Panc1 (cell line): ENCODE data around the gene PIP5K1C. TPM values are rescaled to one million over a fixed set of nuclear protein-coding genes. Genes with fewer than 3 reads are reported as not detected.
A peak's percentile ranks its signal among the peaks of the same experiment; 100 is the strongest.

Source experiments
- ATAC-seq: fragments of 200-7000 bp; cut with Tn5 transposase; 2 replicates; pipeline ENCODE4 v1.9.1; 2020; ENCODE audit warnings: mild to moderate bottlenecking, moderate library complexity
- BruUV-seq: library from RNA; stranded (reverse); fragments of 400-500 nt; replicated peaks from 2 replicates; lab custom pipeline; 2021; lab: Mats Ljungman, UMichigan
- CTCF ChIA-PET: fragments of 300-600 bp; sonication (Branson Sonifier 250); formaldehyde crosslinking; loops from one replicate; lab custom pipeline; 2022; ENCODE audit warnings: antibody characterized with exemption; lab: Charles Lee
- POLR2A ChIA-PET: fragments of 300-600 bp; sonication (Branson Sonifier 250); formaldehyde crosslinking; loops from one replicate; lab custom pipeline; 2022; ENCODE audit warnings: antibody characterized with exemption; lab: Charles Lee
- DNase-seq: peaks from one replicate; pipeline ENCODE4 v3.0.0-alpha.2; 2010; ENCODE audit warnings: low read depth, low spot score
- H3K27ac ChIP-seq: 2 replicates; pipeline ENCODE4 v1.5.1; 2011; ENCODE audit warnings: mild to moderate bottlenecking, low read length, inconsistent platforms
- H3K27me3 ChIP-seq: fragments of 200-500 bp; sonication (Bioruptor generic); 2 replicates; pipeline ENCODE4 v1.6.0; 2014; ENCODE audit warnings: low read length, inconsistent platforms; ENCODE audit not compliant: control insufficient read depth, insufficient read depth
- H3K36me3 ChIP-seq: fragments of 200-500 bp; sonication (Bioruptor generic); 2 replicates; pipeline ENCODE4 v1.5.1; 2014; ENCODE audit warnings: inconsistent platforms, mild to moderate bottlenecking, low read length, moderate library complexity; ENCODE audit not compliant: control insufficient read depth, insufficient read depth
- H3K4me1 ChIP-seq: 2 replicates; pipeline ENCODE4 v1.5.1; 2011; ENCODE audit warnings: inconsistent platforms, mild to moderate bottlenecking, low read length, moderate library complexity; ENCODE audit not compliant: control insufficient read depth, insufficient read depth
- H3K4me3 ChIP-seq, 2 experiments: 2 replicates each; pipeline ENCODE4 v1.5.1; 2011 to 2012; ENCODE audit warnings: low read depth in 2 of 2, low read length in 2 of 2, mild to moderate bottlenecking in 2 of 2, inconsistent platforms in 1 of 2, moderate library complexity in 1 of 2
- H3K9me3 ChIP-seq: fragments of 200-500 bp; sonication (Bioruptor generic); 2 replicates; pipeline ENCODE4 v1.5.1; 2014; ENCODE audit warnings: low read depth, mild to moderate bottlenecking, inconsistent platforms, low read length, moderate library complexity; ENCODE audit not compliant: control insufficient read depth, insufficient read depth
- POLR2AphosphoS5 ChIP-seq: IDR thresholded peaks from 2 replicates; pipeline ENCODE4 v1.6.1; 2012; ENCODE audit warnings: mild to moderate bottlenecking, low read depth, low read length, moderate library complexity
- SIN3A ChIP-seq: IDR thresholded peaks from 2 replicates; pipeline ENCODE4 v1.6.1; 2012; ENCODE audit warnings: low read depth, mild to moderate bottlenecking, low read length, moderate library complexity, borderline replicate concordance; ENCODE audit not compliant: insufficient read depth
- TCF7L2 ChIP-seq: IDR thresholded peaks from 2 replicates; pipeline ENCODE4 v1.6.1; 2011; ENCODE audit warnings: mild to moderate bottlenecking, low read depth, low read length, inconsistent platforms
- in situ Hi-C: cut with HindIII; loops from 2 replicates; pipeline ENCODE4 v1.10.0; 2016; ENCODE audit warnings: low sequenced_read_pairs, low pct_unique_long_range_greater_than_20kb
- intact Hi-C: fragments of 100-400 bp; cut with micrococcal nuclease; formaldehyde crosslinking; loops from one replicate; pipeline ENCODE4 v1.10.0; 2022; ENCODE audit not compliant: unreplicated experiment
- total RNA-seq: library from RNA; stranded (reverse); gene quantifications from one replicate; pipeline ENCODE4 v1.2.1, GENCODE V29; 2021; ENCODE audit not compliant: unreplicated experiment
- TF ChIP-seq, protein P1 (sequence below), 2 experiments: IDR thresholded peaks; 2 replicates each; pipeline ENCODE4 v1.6.1; 2011 to 2012; ENCODE audit warnings: low read depth in 2 of 2, control low read depth in 1 of 2, low read length in 1 of 2, mild to moderate bottlenecking in 1 of 2, moderate library complexity in 1 of 2; ENCODE audit not compliant: insufficient read depth in 1 of 2
- TF ChIP-seq, protein P2 (sequence below): fragments of 450-650 bp; IDR thresholded peaks from 2 replicates; pipeline ENCODE4 v1.5.1; 2017; ENCODE audit warnings: mild to moderate bottlenecking

Gene PIP5K1C
- total RNA-seq, 1 experiment from 2014 or later: 30.6 TPM

DNA sequence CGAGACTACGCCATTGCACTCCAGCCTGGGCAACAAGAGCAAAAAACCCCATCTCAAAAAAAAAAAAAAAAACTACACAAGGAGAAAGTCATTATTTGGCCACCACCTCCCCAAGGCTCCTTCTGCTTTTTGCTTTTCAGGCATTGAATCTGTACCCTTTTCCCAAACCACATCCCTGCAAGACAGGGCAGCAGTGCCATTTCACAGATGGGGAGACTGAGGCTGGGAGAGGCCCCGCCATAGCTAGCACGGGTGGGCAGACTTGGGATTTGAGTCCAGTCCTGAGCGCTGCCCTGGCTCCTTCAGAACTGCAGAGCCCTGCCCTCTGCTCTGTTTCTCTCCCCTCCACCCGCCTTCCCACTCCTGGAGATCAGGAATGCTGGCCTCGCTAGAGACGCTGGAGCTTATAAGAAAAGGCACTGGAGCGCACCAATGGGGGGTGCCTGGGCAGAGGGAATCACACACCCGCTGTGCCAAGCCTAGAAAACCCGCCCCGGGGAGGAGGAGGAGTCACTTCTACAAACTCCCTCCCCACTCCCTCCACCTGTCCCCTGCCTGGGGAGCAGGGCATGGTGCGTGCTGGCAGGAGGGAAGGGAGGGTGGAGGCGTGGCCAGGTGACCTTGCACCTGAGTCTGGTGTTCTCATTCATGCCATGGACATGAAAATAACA, 25.5 kb upstream of the PIP5K1C start:
- Histone ChIP-seq H3K4me1 (peaks cover 3% of the 10 kb centered on the region), H3K36me3 (no peaks in the 10 kb centered on the region), H3K4me3 (no peak overlapping the region), H3K9me3 (no peaks in the 10 kb centered on the region), H3K27ac (no peak overlapping the region), H3K27me3 (no peaks in the 10 kb centered on the region)
- intact Hi-C loops: no loop called here
- TF ChIP-seq, protein P1, sequence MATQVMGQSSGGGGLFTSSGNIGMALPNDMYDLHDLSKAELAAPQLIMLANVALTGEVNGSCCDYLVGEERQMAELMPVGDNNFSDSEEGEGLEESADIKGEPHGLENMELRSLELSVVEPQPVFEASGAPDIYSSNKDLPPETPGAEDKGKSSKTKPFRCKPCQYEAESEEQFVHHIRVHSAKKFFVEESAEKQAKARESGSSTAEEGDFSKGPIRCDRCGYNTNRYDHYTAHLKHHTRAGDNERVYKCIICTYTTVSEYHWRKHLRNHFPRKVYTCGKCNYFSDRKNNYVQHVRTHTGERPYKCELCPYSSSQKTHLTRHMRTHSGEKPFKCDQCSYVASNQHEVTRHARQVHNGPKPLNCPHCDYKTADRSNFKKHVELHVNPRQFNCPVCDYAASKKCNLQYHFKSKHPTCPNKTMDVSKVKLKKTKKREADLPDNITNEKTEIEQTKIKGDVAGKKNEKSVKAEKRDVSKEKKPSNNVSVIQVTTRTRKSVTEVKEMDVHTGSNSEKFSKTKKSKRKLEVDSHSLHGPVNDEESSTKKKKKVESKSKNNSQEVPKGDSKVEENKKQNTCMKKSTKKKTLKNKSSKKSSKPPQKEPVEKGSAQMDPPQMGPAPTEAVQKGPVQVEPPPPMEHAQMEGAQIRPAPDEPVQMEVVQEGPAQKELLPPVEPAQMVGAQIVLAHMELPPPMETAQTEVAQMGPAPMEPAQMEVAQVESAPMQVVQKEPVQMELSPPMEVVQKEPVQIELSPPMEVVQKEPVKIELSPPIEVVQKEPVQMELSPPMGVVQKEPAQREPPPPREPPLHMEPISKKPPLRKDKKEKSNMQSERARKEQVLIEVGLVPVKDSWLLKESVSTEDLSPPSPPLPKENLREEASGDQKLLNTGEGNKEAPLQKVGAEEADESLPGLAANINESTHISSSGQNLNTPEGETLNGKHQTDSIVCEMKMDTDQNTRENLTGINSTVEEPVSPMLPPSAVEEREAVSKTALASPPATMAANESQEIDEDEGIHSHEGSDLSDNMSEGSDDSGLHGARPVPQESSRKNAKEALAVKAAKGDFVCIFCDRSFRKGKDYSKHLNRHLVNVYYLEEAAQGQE (IDR thresholded peaks at IDR 0.05; ENCODE audit: insufficient read depth in 1 of 2, low read depth in 2 of 2, low read length in 1 of 2): no peak
- TF ChIP-seq TCF7L2 (no peak), POLR2AphosphoS5 (no peak), SIN3A (no peak)
- TF ChIP-seq, protein P2, sequence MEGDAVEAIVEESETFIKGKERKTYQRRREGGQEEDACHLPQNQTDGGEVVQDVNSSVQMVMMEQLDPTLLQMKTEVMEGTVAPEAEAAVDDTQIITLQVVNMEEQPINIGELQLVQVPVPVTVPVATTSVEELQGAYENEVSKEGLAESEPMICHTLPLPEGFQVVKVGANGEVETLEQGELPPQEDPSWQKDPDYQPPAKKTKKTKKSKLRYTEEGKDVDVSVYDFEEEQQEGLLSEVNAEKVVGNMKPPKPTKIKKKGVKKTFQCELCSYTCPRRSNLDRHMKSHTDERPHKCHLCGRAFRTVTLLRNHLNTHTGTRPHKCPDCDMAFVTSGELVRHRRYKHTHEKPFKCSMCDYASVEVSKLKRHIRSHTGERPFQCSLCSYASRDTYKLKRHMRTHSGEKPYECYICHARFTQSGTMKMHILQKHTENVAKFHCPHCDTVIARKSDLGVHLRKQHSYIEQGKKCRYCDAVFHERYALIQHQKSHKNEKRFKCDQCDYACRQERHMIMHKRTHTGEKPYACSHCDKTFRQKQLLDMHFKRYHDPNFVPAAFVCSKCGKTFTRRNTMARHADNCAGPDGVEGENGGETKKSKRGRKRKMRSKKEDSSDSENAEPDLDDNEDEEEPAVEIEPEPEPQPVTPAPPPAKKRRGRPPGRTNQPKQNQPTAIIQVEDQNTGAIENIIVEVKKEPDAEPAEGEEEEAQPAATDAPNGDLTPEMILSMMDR: no peak
- no TSS peak for BruUV-seq
- 0 out of 2 replicates have a peak, but pooled peaks have one; percentile 35 for ATAC-seq
- DNase-seq: no peak
- ChIA-PET POLR2A (no interaction called here), CTCF (no interaction called here)
- in situ Hi-C loops: no loop called here

DNA sequence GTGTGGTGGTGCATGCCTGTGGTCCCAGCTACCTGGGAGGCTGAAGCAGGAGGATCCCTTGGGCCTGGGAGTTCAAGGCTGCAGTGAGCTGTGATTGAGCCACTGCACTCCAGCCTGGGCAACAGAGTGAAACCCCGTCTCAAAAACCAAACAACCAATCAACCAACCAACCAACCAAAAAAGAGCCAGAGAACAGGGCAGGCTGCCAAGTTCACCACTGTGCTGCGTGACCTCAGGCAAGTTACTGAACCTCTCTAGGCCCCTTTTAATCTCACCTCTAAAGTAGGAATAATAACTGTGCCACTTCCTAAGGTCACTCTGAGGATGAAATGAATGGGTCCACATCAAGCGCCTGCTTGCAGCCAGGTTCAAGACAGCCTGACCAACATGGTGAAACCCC, 24.9 kb upstream of the PIP5K1C start:
- no peaks in the 10 kb centered on the region for H3K36me3 ChIP-seq
- DNase-seq (no peak), ATAC-seq (no peak)
- no peaks in the 10 kb centered on the region for H3K27me3 ChIP-seq
- CTCF ChIA-PET: interaction anchor here (0.6 kb wide), 1 partner anchor 77 kb away, joined by 4 read pairs; no protein-coding TSS in a partner anchor
- no peaks in the 10 kb centered on the region for H3K9me3 ChIP-seq
- peaks cover 7% of the 10 kb centered on the region for H3K4me1 ChIP-seq
- no peak overlapping the region for H3K4me3 ChIP-seq
- no TSS peak for BruUV-seq
- intact Hi-C loops (no loop called here), in situ Hi-C loops (no loop called here)
- POLR2A ChIA-PET: no interaction called here
- TF ChIP-seq SIN3A (no peak), TCF7L2 (no peak), POLR2AphosphoS5 (no peak)
- no peak overlapping the region for H3K27ac ChIP-seq

GRCh38 chr19:3723883-3724282, 23.6 kb upstream of the PIP5K1C start:
- TF ChIP-seq, protein P2: no peak
- TF ChIP-seq, protein P1 (IDR thresholded peaks at IDR 0.05; ENCODE audit: insufficient read depth in 1 of 2, low read depth in 2 of 2, low read length in 1 of 2): no peak
- no peak for TF ChIP-seq TCF7L2
- no peak for TF ChIP-seq SIN3A
- TF ChIP-seq POLR2AphosphoS5: no peak
- POLR2A ChIA-PET: no interaction called here
- Histone ChIP-seq H3K27me3 (no peaks in the 10 kb centered on the region), H3K27ac (no peak overlapping the region), H3K9me3 (no peaks in the 10 kb centered on the region), H3K4me1 (peaks cover 8% of the 10 kb centered on the region), H3K36me3 (no peaks in the 10 kb centered on the region), H3K4me3 (no peak overlapping the region)
- intact Hi-C loops (no loop called here), in situ Hi-C loops (no loop called here)
- ATAC-seq: no peak
- DNase-seq: no peak
- BruUV-seq: no TSS peak
- CTCF ChIA-PET: interaction anchor here (0.5 kb wide), 1 partner anchor 15 kb away, joined by 3 read pairs; no protein-coding TSS in a partner anchor
